HAP-1 (cell line): ENCODE measurements around the gene ASCC3.
A peak's percentile ranks its signal among the peaks of the same experiment; 100 is the strongest.

Source experiments
- DNase-seq, 2 experiments: peaks; one replicate each; pipeline ENCODE4 v3.0.0-alpha.2; 2016 to 2020; ENCODE audit warnings: low spot score in 2 of 2
- H3K27me3 ChIP-seq: fragments of 250-450 bp; sonication (Bioruptor Pico); 2 replicates; pipeline ENCODE4 v1.5.1; 2020; ENCODE audit warnings: low read depth, mild to moderate bottlenecking, moderate library complexity
- H3K36me3 ChIP-seq: fragments of 250-450 bp; sonication (Bioruptor Pico); replicated peaks from 2 replicates; pipeline ENCODE4 v1.5.1; 2020; ENCODE audit warnings: mild to moderate bottlenecking
- H3K4me1 ChIP-seq: fragments of 250-450 bp; sonication (Bioruptor Pico); 2 replicates; pipeline ENCODE4 v1.5.1; 2020; ENCODE audit warnings: mild to moderate bottlenecking
- H3K4me3 ChIP-seq: fragments of 250-450 bp; sonication (Bioruptor Pico); 2 replicates; pipeline ENCODE4 v1.5.1; 2020; ENCODE audit warnings: mild to moderate bottlenecking, moderate library complexity
- H3K9me3 ChIP-seq: fragments of 250-450 bp; sonication (Bioruptor Pico); 2 replicates; pipeline ENCODE4 v1.5.1; 2020; ENCODE audit warnings: mild to moderate bottlenecking, moderate library complexity
- in situ Hi-C: fragments of 300-500 bp; cut with MboI; formaldehyde crosslinking; loops from 3 replicates; pipeline ENCODE4 v1.14.3; 2020; ENCODE audit warnings: low sequenced_read_pairs, inconsistent platforms, mixed read lengths

ASCC3 gene

GRCh38 chr6:100592929-100593328 is 288.2 kb downstream of the ASCC3 start:
- DNase-seq, result peak; percentile 61 to 88
- H3K4me1 ChIP-seq, result peaks cover 15% of the 10 kb centered on the region
- no peak overlapping the region for H3K4me3 ChIP-seq
- no peaks in the 10 kb centered on the region for H3K36me3 ChIP-seq
- H3K9me3 ChIP-seq, result no peaks in the 10 kb centered on the region
- in situ Hi-C loops, result no loop called here
- no peaks in the 10 kb centered on the region for H3K27me3 ChIP-seq

- no peaks in the 10 kb centered on the region for H3K36me3 ChIP-seq
- H3K9me3 ChIP-seq, result no peaks in the 10 kb centered on the region
- in situ Hi-C loops, result no loop called here
- H3K27me3 ChIP-seq, result no peaks in the 10 kb centered on the region
- DNase-seq, result no peak
- no peak overlapping the region for H3K4me3 ChIP-seq
- no peaks in the 10 kb centered on the region for H3K4me1 ChIP-seq
Observed at GRCh38 chr6:100577425-100577824, 303.7 kb downstream of the ASCC3 start.

GRCh38 chr6:100575921-100576320 is 305.2 kb downstream of the ASCC3 start:
- no peak for DNase-seq
- H3K36me3 ChIP-seq, result no peaks in the 10 kb centered on the region
- in situ Hi-C loops, result no loop called here
- no peak overlapping the region for H3K4me3 ChIP-seq
- no peaks in the 10 kb centered on the region for H3K27me3 ChIP-seq
- H3K4me1 ChIP-seq, result no peaks in the 10 kb centered on the region
- H3K9me3 ChIP-seq, result no peaks in the 10 kb centered on the region

- no peak overlapping the region for H3K4me3 ChIP-seq
- DNase-seq, result no peak
- no peaks in the 10 kb centered on the region for H3K4me1 ChIP-seq
- H3K9me3 ChIP-seq, result no peaks in the 10 kb centered on the region
- in situ Hi-C loops, result no loop called here
- no peaks in the 10 kb centered on the region for H3K27me3 ChIP-seq
- H3K36me3 ChIP-seq, result no peaks in the 10 kb centered on the region
Observed at GRCh38 chr6:100574836-100575235, 306.3 kb downstream of the ASCC3 start.

- in situ Hi-C loops, result no loop called here
- peak; percentile 27 to 35 for DNase-seq
- H3K4me3 ChIP-seq, result no peak overlapping the region
Observed at GRCh38 chr6:100573166-100573565, 308.0 kb downstream of the ASCC3 start.

GRCh38 chr6:100568255-100568654 is 312.9 kb downstream of the ASCC3 start:
- no peak for DNase-seq
- Histone ChIP-seq H3K36me3 (no peaks in the 10 kb centered on the region), H3K4me3 (no peak overlapping the region), H3K4me1 (no peaks in the 10 kb centered on the region), H3K9me3 (no peaks in the 10 kb centered on the region), H3K27me3 (no peaks in the 10 kb centered on the region)
- in situ Hi-C loops, result no loop called here

More at GRCh38 chr6:100573166-100573565, 308.0 kb downstream of the ASCC3 start:
- Histone ChIP-seq H3K9me3 (no peaks in the 10 kb centered on the region), H3K27me3 (no peaks in the 10 kb centered on the region), H3K4me1 (no peaks in the 10 kb centered on the region), H3K36me3 (no peaks in the 10 kb centered on the region)

- Histone ChIP-seq H3K4me3 (no peak overlapping the region), H3K27me3 (no peaks in the 10 kb centered on the region), H3K9me3 (no peaks in the 10 kb centered on the region), H3K36me3 (no peaks in the 10 kb centered on the region), H3K4me1 (no peaks in the 10 kb centered on the region)
- no peak for DNase-seq
- in situ Hi-C loops, result no loop called here
Observed at GRCh38 chr6:100566563-100566962, 314.6 kb downstream of the ASCC3 start.

GRCh38 chr6:100565439-100566104 is 315.6 kb downstream of the ASCC3 start:
- no peaks in the 10 kb centered on the region for H3K27me3 ChIP-seq
- H3K4me1 ChIP-seq, result no peaks in the 10 kb centered on the region
- H3K4me3 ChIP-seq, result no peak overlapping the region
- no peaks in the 10 kb centered on the region for H3K36me3 ChIP-seq
- in situ Hi-C loops, result no loop called here
- no peak for DNase-seq
- H3K9me3 ChIP-seq, result no peaks in the 10 kb centered on the region

GRCh38 chr6:100559859-100560258 is 321.3 kb downstream of the ASCC3 start:
- no peaks in the 10 kb centered on the region for H3K9me3 ChIP-seq
- no peak for DNase-seq
- H3K4me1 ChIP-seq, result no peaks in the 10 kb centered on the region
- H3K36me3 ChIP-seq, result no peaks in the 10 kb centered on the region
- H3K27me3 ChIP-seq, result no peaks in the 10 kb centered on the region
- in situ Hi-C loops, result no loop called here
- no peak overlapping the region for H3K4me3 ChIP-seq

- H3K4me1 ChIP-seq, result peaks cover 7% of the 10 kb centered on the region; the same call in 1 of the 2 replicates
- no peak for DNase-seq
- H3K36me3 ChIP-seq, result no peaks in the 10 kb centered on the region
- H3K4me3 ChIP-seq, result no peak overlapping the region
- no peaks in the 10 kb centered on the region for H3K27me3 ChIP-seq
- H3K9me3 ChIP-seq, result no peaks in the 10 kb centered on the region
- in situ Hi-C loops, result no loop called here
Observed at GRCh38 chr6:100554228-100554627, 326.9 kb downstream of the ASCC3 start.

GRCh38 chr6:100553243-100553642 is 327.9 kb downstream of the ASCC3 start:
- in situ Hi-C loops, result no loop called here
- Histone ChIP-seq H3K4me1 (peaks cover 7% of the 10 kb centered on the region; the same call in 1 of the 2 replicates), H3K9me3 (no peaks in the 10 kb centered on the region), H3K36me3 (no peaks in the 10 kb centered on the region), H3K27me3 (no peaks in the 10 kb centered on the region), H3K4me3 (no peak overlapping the region)
- DNase-seq, result no peak

GRCh38 chr6:100549406-100550167 is 331.5 kb downstream of the ASCC3 start:
- no peak for DNase-seq
- no peak overlapping the region for H3K4me3 ChIP-seq
- in situ Hi-C loops, result no loop called here
- H3K36me3 ChIP-seq, result no peaks in the 10 kb centered on the region
- peaks cover 7% of the 10 kb centered on the region; the same call in 1 of the 2 replicates for H3K4me1 ChIP-seq
- no peaks in the 10 kb centered on the region for H3K27me3 ChIP-seq
- H3K9me3 ChIP-seq, result no peaks in the 10 kb centered on the region

- Histone ChIP-seq H3K36me3 (no peaks in the 10 kb centered on the region), H3K4me3 (no peak overlapping the region), H3K9me3 (no peaks in the 10 kb centered on the region), H3K27me3 (no peaks in the 10 kb centered on the region), H3K4me1 (0 out of 2 replicates have a peak, but pooled peaks cover 3% of the 10 kb centered on the region)
- in situ Hi-C loops, result no loop called here
- no peak for DNase-seq
Observed at GRCh38 chr6:100538086-100538485, 343.0 kb downstream of the ASCC3 start.

GRCh38 chr6:100518588-100518987 is 362.5 kb downstream of the ASCC3 start:
- no peaks in the 10 kb centered on the region for H3K9me3 ChIP-seq
- no peak overlapping the region for H3K4me3 ChIP-seq
- peaks cover 14% of the 10 kb centered on the region for H3K4me1 ChIP-seq
- DNase-seq, result no peak
- in situ Hi-C loops, result no loop called here
- H3K36me3 ChIP-seq, result no peaks in the 10 kb centered on the region
- no peaks in the 10 kb centered on the region for H3K27me3 ChIP-seq
